GM21526 (cell line): ENCODE measurements around the gene FGD6.
A peak's percentile ranks its signal among the peaks of the same experiment; 100 is the strongest.
"Not testable (repeated sequence)": the region's sequence is repeated elsewhere in the genome, so short reads cannot be mapped to it uniquely, and the experiment has no call there.

ENCODE experiments used
- ATAC-seq: cut with Tn5 transposase; IDR thresholded peaks from one replicate; pipeline ENCODE4 v1.9.1; 2021; ENCODE audit warnings: moderate library complexity; ENCODE audit not compliant: unreplicated experiment, low FRiP score

Gene FGD6

GRCh38 chr12:95235621-95236020 is 18.4 kb upstream of the FGD6 start:
- not testable (repeated sequence) for ATAC-seq

- not testable (repeated sequence) for ATAC-seq
Measured at GRCh38 chr12:95234187-95234586, 16.9 kb upstream of the FGD6 start.

- ATAC-seq = no peak
Measured at GRCh38 chr12:95231190-95231589, 13.9 kb upstream of the FGD6 start.

- ATAC-seq = no peak
Measured at GRCh38 chr12:95230313-95230712, 13.0 kb upstream of the FGD6 start.

GRCh38 chr12:95229636-95230035 is 12.4 kb upstream of the FGD6 start:
- no peak for ATAC-seq

GRCh38 chr12:95228617-95229016 is 11.3 kb upstream of the FGD6 start:
- ATAC-seq = no peak

GRCh38 chr12:95227818-95228356 is 10.6 kb upstream of the FGD6 start:
- no peak for ATAC-seq

- no peak for ATAC-seq
Measured at GRCh38 chr12:95225645-95226212, 8.5 kb upstream of the FGD6 start.

GRCh38 chr12:95224202-95225170 is 7.2 kb upstream of the FGD6 start:
- ATAC-seq = no peak

GRCh38 chr12:95220726-95221125 is 3.5 kb upstream of the FGD6 start:
- no peak for ATAC-seq

- ATAC-seq = no peak
Measured at GRCh38 chr12:95220190-95220589, 2.9 kb upstream of the FGD6 start.

GRCh38 chr12:95218150-95219133 is 1.2 kb upstream of the FGD6 start:
- peak; percentile 1 for ATAC-seq

- ATAC-seq = peak; percentile 17
Measured at GRCh38 chr12:95216711-95217376, 423 bp downstream of the FGD6 start.

- ATAC-seq = no peak
Measured at GRCh38 chr12:95215949-95216348, 1.3 kb downstream of the FGD6 start.

- no peak for ATAC-seq
Measured at GRCh38 chr12:95214466-95214865, 2.8 kb downstream of the FGD6 start.

GRCh38 chr12:95213928-95214327 is 3.3 kb downstream of the FGD6 start:
- ATAC-seq = no peak

GRCh38 chr12:95213119-95213518 is 4.1 kb downstream of the FGD6 start:
- ATAC-seq = no peak

- no peak for ATAC-seq
Measured at GRCh38 chr12:95212586-95212985, 4.7 kb downstream of the FGD6 start.

GRCh38 chr12:95208678-95209077 is 8.6 kb downstream of the FGD6 start:
- ATAC-seq = no peak

- ATAC-seq = no peak
Measured at GRCh38 chr12:95207407-95207806, 9.9 kb downstream of the FGD6 start.
